ENCODE measurements around the gene DTX3.

DTX3 gene, protein sequence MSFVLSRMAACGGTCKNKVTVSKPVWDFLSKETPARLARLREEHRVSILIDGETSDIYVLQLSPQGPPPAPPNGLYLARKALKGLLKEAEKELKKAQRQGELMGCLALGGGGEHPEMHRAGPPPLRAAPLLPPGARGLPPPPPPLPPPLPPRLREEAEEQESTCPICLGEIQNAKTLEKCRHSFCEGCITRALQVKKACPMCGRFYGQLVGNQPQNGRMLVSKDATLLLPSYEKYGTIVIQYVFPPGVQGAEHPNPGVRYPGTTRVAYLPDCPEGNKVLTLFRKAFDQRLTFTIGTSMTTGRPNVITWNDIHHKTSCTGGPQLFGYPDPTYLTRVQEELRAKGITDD

DNA sequence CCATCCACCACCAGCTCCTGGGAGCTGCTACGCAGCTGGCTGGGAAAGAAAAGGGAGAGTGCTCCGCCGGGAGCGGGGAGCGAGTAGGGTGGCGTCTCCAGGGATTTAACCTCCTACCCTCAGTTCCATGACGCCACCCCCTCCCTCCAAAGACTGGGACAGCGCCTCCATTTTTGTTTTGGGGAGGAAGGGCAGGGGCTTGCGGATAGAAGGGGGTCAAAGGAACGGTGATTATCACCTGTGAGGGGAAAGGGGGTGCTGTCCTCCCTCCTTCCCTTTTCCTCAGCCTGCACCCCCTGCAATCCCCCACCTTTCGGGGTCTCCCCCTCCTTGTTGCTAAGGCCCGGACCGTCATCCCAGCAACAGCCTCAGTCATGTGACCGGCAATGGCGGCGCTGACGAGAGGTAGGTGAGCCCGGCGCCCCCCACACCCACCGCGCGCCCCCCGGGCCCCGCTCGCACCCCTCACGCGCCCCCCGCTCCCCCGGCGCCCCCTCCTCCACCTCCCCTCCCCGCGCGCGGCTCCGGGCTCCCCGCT, at the start of gene DTX3:
Gene DTX3, plus strand, starts transcription at position 371 of the 538 bp plus-strand sequence. CDS start 1,694 bp downstream, outside the sequence.
- TF ChIP-seq GATA2 (IDR thresholded peaks at IDR 0.05; ENCODE audit: low read depth, low read length) (no peak), GATA3 (IDR thresholded peaks at IDR 0.05; ENCODE audit: low read depth, low read length) (no peak)

GRCh38 chr12:57554897-57555296, 49.7 kb upstream of the DTX3 start:
- TF ChIP-seq GATA3 (IDR thresholded peaks at IDR 0.05; ENCODE audit: low read depth, low read length) (no peak), GATA2 (IDR thresholded peaks at IDR 0.05; ENCODE audit: low read depth, low read length) (no peak)

GRCh38 chr12:57558864-57559263, 45.8 kb upstream of the DTX3 start:
- TF ChIP-seq GATA3 (IDR thresholded peaks at IDR 0.05; ENCODE audit: low read depth, low read length) (no peak), GATA2 (IDR thresholded peaks at IDR 0.05; ENCODE audit: low read depth, low read length) (no peak)

- TF ChIP-seq GATA3 (IDR thresholded peaks at IDR 0.05; ENCODE audit: low read depth, low read length) (no peak), GATA2 (IDR thresholded peaks at IDR 0.05; ENCODE audit: low read depth, low read length) (no peak)
Observed at GRCh38 chr12:57560516-57560915, 44.1 kb upstream of the DTX3 start.

DNA sequence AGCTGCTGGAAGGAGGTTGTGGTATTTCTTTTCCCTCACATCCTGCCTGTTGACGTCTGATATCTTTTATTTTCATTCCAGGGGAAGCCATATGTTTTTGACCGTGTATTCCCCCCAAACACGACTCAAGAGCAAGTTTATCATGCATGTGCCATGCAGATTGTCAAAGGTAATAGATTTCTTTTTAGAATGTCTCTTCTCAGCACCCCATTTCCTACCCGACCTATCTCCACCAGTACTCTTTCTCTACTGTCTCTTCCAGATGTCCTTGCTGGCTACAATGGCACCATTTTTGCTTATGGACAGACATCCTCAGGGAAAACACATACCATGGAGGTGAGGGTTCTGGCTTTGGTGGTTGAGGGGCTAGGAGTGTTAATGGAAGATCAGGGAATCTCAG, 41.3 kb upstream of the DTX3 start:
- TF ChIP-seq GATA3 (IDR thresholded peaks at IDR 0.05; ENCODE audit: low read depth, low read length) (no peak), GATA2 (IDR thresholded peaks at IDR 0.05; ENCODE audit: low read depth, low read length) (no peak)

DNA sequence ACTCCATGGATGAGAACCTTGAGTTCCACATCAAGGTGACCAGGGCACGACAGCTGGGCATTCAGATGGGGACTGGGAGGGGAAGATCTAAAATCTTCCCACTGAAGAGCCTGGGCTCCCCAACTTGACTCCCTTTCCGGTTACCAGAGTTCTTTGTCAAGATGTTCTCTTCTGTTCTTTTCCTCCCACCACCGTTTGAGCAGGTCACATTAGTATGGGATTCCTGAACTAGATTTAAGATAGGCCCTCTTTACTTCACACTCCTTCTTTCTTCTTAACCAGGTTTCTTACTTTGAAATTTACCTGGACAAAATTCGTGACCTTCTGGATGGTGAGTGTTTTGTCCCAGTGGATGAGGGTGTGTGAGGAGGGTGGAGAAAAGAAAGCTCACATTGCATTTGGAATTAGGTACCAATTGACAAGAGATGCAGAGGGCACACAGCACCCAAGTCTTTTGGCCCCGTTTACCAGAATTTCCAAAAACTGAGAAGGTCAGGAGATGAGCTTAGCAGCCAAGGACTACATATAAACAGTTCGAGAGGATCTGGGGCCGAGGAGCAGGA, 40.4 kb upstream of the DTX3 start:
- no peak for TF ChIP-seq GATA2 (IDR thresholded peaks at IDR 0.05; ENCODE audit: low read depth, low read length)
- no peak for TF ChIP-seq GATA3 (IDR thresholded peaks at IDR 0.05; ENCODE audit: low read depth, low read length)

GRCh38 chr12:57568838-57569237, 35.8 kb upstream of the DTX3 start:
- TF ChIP-seq GATA2 (IDR thresholded peaks at IDR 0.05; ENCODE audit: low read depth, low read length), result no peak

DNA sequence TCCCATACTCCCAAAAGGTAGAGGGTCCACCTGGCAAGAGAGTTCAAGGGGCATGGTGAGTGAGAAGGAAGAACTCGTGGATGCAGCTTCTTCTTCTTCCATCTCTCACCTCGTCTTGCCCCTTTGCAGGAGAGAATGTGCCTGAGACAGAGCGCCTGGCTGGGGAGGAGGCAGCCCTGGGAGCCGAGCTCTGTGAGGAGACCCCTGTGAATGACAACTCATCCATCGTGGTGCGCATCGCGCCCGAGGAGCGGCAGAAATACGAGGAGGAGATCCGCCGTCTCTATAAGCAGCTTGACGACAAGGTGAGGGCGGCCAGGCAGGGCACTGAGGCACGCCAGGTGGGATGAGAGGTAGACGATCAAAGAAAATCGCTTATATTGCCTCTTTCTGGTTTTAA, 34.8 kb upstream of the DTX3 start:
- TF ChIP-seq GATA2 (IDR thresholded peaks at IDR 0.05; ENCODE audit: low read depth, low read length) (no peak), GATA3 (IDR thresholded peaks at IDR 0.05; ENCODE audit: low read depth, low read length) (no peak)

DNA sequence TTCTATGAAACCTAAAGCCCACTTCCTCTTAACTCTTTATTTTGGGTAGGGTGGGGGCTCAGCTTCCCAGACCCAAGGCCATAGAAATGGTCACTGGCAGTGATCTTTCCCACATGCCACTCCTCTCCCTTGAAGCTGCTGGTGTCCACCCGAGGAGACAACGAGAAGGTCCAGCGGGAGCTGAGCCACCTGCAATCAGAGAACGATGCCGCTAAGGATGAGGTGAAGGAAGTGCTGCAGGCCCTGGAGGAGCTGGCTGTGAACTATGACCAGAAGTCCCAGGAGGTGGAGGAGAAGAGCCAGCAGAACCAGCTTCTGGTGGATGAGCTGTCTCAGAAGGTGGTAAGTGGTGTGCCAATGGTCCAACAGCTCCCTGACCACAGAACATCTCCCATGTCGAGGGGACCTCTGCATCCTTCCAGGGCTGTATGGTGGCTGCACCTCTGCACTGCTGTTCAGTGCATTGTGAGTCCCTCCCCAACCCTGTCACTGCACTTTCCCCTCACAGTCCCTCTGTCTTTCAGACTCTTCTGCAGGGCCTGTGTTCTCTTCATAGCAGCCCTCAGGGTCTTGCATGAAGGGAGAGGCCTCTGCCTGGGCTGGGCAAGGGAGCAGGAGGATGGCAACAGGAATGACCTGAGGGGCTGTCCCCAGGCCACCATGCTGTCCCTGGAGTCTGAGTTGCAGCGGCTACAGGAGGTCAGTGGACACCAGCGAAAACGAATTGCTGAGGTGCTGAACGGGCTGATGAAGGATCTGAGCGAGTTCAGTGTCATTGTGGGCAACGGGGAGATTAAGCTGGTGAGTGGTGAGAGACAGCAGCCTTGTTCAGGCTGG, 32.5 kb upstream of the DTX3 start:
- TF ChIP-seq GATA3 (IDR thresholded peaks at IDR 0.05; ENCODE audit: low read depth, low read length) (no peak), GATA2 (IDR thresholded peaks at IDR 0.05; ENCODE audit: low read depth, low read length) (no peak)

DNA sequence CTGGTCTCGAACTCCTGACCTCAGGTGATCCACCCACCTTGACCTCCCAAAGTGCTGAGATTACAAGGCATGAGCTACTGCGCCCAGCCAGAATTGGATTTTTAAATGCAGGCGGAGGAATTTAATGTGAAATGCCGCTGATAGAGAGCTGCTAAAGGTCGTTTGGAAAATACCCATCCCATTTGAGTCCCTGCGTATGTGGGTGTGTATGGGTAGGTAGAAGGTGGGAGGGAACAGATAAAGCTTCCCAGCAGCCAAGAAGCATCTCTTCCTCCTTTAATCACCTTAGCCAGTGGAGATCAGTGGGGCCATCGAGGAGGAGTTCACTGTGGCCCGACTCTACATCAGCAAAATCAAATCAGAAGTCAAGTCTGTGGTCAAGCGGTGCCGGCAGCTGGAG, 29.8 kb upstream of the DTX3 start:
- TF ChIP-seq GATA2 (IDR thresholded peaks at IDR 0.05; ENCODE audit: low read depth, low read length), result no peak
- TF ChIP-seq GATA3 (IDR thresholded peaks at IDR 0.05; ENCODE audit: low read depth, low read length), result no peak

DNA sequence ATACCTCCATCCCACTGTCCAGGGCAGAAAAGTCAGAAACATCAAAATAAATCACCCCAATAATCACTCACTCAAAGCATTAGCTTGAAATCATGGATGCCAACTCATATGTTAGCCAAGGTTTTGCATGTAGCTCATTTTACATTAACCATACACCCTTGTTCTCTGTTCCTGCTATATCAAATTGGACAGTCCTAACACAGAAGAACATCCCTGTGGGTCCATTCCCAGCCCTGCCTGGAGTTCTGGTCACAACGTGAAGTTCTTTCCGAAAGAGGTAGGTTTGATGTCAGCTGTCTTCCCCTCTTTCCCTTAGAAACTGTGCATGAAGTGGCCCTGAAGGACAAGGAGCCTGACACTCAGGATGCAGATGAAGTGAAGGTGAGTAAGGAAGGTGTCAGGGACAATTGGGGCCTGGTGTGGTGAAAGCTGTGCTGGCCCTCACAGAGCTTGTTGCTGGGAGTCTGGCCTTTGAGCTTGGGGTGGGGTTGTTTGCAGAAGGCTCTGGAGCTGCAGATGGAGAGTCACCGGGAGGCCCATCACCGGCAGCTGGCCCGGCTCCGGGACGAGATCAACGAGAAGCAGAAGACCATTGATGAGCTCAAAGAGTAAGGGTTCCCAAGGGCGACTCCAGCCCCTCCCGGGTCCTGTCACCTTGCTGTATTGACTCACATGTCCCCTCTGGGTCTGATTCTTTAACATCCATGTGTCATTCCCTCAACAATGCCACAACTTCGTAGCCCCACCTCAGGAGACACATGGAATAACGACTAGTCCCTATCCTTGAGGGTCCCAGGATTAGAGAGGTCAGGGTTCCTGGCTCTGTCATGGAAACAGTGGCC, 28.6 kb upstream of the DTX3 start:
- TF ChIP-seq GATA3 (IDR thresholded peaks at IDR 0.05; ENCODE audit: low read depth, low read length), result no peak
- TF ChIP-seq GATA2 (IDR thresholded peaks at IDR 0.05; ENCODE audit: low read depth, low read length), result no peak

DNA sequence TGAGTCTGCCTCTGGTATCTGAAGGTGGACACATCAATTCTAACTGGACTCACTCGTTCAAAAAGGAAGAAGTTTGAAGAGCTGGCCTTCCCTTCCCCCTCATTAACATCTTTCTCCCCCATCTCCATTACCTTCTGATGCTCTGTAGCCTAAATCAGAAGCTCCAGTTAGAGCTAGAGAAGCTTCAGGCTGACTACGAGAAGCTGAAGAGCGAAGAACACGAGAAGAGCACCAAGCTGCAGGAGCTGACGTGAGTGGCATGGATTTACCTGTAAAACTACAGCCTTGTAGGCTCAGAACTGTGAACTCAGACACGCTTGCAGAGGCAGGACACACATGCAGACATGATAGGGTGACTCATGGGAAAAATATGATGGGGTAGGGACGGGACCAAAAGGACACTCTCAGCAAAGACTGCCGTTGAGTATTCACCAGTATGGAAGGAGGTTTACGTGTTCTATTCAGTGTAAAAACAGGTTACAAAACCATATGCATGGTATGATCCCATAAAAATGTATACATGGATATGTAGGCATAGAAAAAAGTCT, 27.9 kb upstream of the DTX3 start:
- TF ChIP-seq GATA2 (IDR thresholded peaks at IDR 0.05; ENCODE audit: low read depth, low read length), result no peak
- no peak for TF ChIP-seq GATA3 (IDR thresholded peaks at IDR 0.05; ENCODE audit: low read depth, low read length)

DNA sequence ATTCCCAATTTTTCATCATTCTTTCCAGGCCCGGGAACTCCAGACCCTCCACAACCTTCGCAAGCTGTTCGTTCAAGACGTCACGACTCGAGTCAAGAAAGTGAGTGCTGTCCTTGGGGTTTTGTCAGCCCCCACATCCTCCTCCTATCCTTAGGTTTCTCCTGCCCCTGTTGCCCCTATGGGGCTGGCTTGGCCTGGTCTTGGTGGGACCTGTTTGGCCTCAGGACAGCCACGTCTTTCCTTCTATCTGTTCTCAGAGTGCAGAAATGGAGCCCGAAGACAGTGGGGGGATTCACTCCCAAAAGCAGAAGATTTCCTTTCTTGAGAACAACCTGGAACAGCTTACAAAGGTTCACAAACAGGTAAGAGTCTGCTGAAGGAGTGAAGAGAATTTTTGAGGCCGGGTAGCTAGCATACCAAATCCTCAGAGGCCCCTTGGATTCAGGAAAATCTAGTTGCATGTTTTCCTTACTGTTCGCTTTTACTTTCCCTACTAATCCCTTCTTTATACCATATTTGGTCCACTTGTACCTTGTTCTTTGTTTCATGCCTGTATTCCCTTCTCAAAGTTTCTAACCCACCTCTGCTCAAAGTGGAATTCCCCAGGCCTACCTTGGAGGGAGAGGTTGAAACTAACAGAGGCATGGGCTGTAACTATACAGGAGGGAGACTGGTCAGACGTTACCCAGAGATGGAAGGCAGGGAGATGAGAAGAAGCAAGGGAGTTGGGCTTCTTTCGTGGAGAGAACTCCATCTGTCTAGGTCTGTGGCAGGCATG, 26.5 kb upstream of the DTX3 start:
- TF ChIP-seq GATA3 (IDR thresholded peaks at IDR 0.05; ENCODE audit: low read depth, low read length) (no peak), GATA2 (IDR thresholded peaks at IDR 0.05; ENCODE audit: low read depth, low read length) (no peak)

Data from SH-SY5Y (cell line).